Smooth muscle cell (in vitro differentiated cells): ENCODE results near the gene IL25. TPM values are rescaled to one million over a fixed set of nuclear protein-coding genes. Genes with fewer than 3 reads are reported as not detected.
"Not testable (repeated sequence)": the region's sequence is repeated elsewhere in the genome, so short reads cannot be mapped to it uniquely, and the experiment has no call there.

ENCODE experiments used
- DNase-seq: peaks from one replicate; lab custom pipeline; 2025; ENCODE audit not compliant: unreplicated experiment; lab: John Stamatoyannopoulos, UW
- H2AFZ ChIP-seq: fragments of 200-600 bp; sonication (generic); 2 replicates; pipeline ENCODE4 v1.6.0; 2016; ENCODE audit warnings: antibody characterized with exemption, low read depth, mild to moderate bottlenecking
- H3F3A ChIP-seq: fragments of 200-600 bp; sonication (generic); 2 replicates; pipeline ENCODE4 v1.6.0; 2017; ENCODE audit warnings: antibody characterized with exemption, low read depth
- H3K27ac ChIP-seq: fragments of 200-600 bp; sonication (generic); 2 replicates; pipeline ENCODE4 v1.5.1; 2016; ENCODE audit warnings: low read depth, mild to moderate bottlenecking
- H3K27me3 ChIP-seq: fragments of 200-600 bp; sonication (generic); 2 replicates; pipeline ENCODE4 v1.6.1; 2016; ENCODE audit warnings: low read depth, mild to moderate bottlenecking
- H3K36me3 ChIP-seq: fragments of 200-600 bp; sonication (generic); 2 replicates; pipeline ENCODE4 v1.5.1; 2016; ENCODE audit warnings: low read depth
- H3K4me1 ChIP-seq: fragments of 200-600 bp; sonication (generic); 2 replicates; pipeline ENCODE4 v1.5.1; 2016; ENCODE audit warnings: low read depth
- H3K4me2 ChIP-seq: fragments of 200-600 bp; sonication (generic); 2 replicates; pipeline ENCODE4 v1.6.0; 2016; ENCODE audit warnings: mild to moderate bottlenecking
- H3K4me3 ChIP-seq: fragments of 200-600 bp; sonication (generic); 2 replicates; pipeline ENCODE4 v1.5.1; 2016; ENCODE audit warnings: mild to moderate bottlenecking
- H3K79me2 ChIP-seq: fragments of 200-600 bp; sonication (generic); 2 replicates; pipeline ENCODE4 v1.6.0; 2016; ENCODE audit warnings: low read depth, mild to moderate bottlenecking
- H3K9ac ChIP-seq: fragments of 200-600 bp; sonication (generic); 2 replicates; pipeline ENCODE4 v1.6.0; 2016; ENCODE audit warnings: low read depth
- H3K9me3 ChIP-seq: fragments of 200-600 bp; sonication (generic); replicated peaks from 2 replicates; pipeline ENCODE4 v1.5.1; 2016; ENCODE audit warnings: low read depth
- H4K20me1 ChIP-seq: fragments of 200-600 bp; sonication (generic); 2 replicates; pipeline ENCODE4 v1.6.0; 2016; ENCODE audit warnings: low read depth
- CTCF ChIP-seq: fragments of 200-600 bp; sonication (generic); IDR thresholded peaks from 2 replicates; pipeline ENCODE4 v1.5.1; 2017; ENCODE audit warnings: borderline replicate concordance, mild to moderate bottlenecking, antibody characterized with exemption; ENCODE audit not compliant: insufficient read depth, poor library complexity, severe bottlenecking
- WGBS: methylation state at CpG from one replicate; pipeline ENCODE4 v1.1.7; 2016; ENCODE audit warnings: low lambda C conversion rate; 5-methylcytosine and 5-hydroxymethylcytosine counted together
- polyA plus RNA-seq: library from polyadenylated mRNA; unstranded; fragments of >200 nt; fragmentation: Nextera tagmentation; extraction: Ambion mirVana; gene quantifications from 2 replicates; pipeline ENCODE4 v1.2.1, GENCODE V29; 2016
- total RNA-seq: library from RNA; depleted of rRNA; stranded (reverse); fragments of >200 nt; gene quantifications from 2 replicates; pipeline ENCODE4 v1.2.3, GENCODE V29; 2014

Gene IL25
- total and polyA plus RNA-seq, 2 experiments from 2014 or later: not detected

- Histone ChIP-seq H3K9me3 (no peaks in the 10 kb centered on the region), H3K4me2 (no peak overlapping the region), H4K20me1 (no peaks in the 10 kb centered on the region), H2AFZ (peak overlapping the region; percentile 41), H3K79me2 (no peaks in the 10 kb centered on the region), H3K36me3 (no peaks in the 10 kb centered on the region), H3K4me1 (no peaks in the 10 kb centered on the region), H3F3A (no peaks in the 10 kb centered on the region), H3K27ac (peak overlapping the region; percentile 13), H3K4me3 (no peak overlapping the region), H3K27me3 (no peaks in the 10 kb centered on the region), H3K9ac (no peak overlapping the region)
- TF ChIP-seq CTCF: no peak
- 42% methylated on average over 6 of the region's 6 CpGs for WGBS
- no peak for DNase-seq
Measured at GRCh38 chr14:23399591-23399990, 27.0 kb downstream of the IL25 start.

GRCh38 chr14:23400496-23401149, 28.0 kb downstream of the IL25 start:
- not testable (repeated sequence) for H3K79me2 ChIP-seq, H3K4me3 ChIP-seq, H4K20me1 ChIP-seq, H2AFZ ChIP-seq, H3K9ac ChIP-seq, H3K9me3 ChIP-seq, DNase-seq, H3K27me3 ChIP-seq, H3K27ac ChIP-seq, H3K4me2 ChIP-seq, H3K4me1 ChIP-seq, H3F3A ChIP-seq, H3K36me3 ChIP-seq
- WGBS: 96% methylated on average over 16 of the region's 16 CpGs

GRCh38 chr14:23401291-23401690, 28.7 kb downstream of the IL25 start:
- no peak for TF ChIP-seq CTCF

GRCh38 chr14:23402296-23403138, 29.9 kb downstream of the IL25 start:
- peaks cover 7% of the 10 kb centered on the region for H3K27me3 ChIP-seq
- H3F3A ChIP-seq: no peaks in the 10 kb centered on the region
- no peak for TF ChIP-seq CTCF
- H2AFZ ChIP-seq: no peak overlapping the region
- 81% methylated on average over 23 of the region's 25 CpGs for WGBS
- H3K36me3 ChIP-seq: no peaks in the 10 kb centered on the region
- no peaks in the 10 kb centered on the region for H3K4me1 ChIP-seq
- no peak overlapping the region for H3K4me2 ChIP-seq
- no peak overlapping the region for H3K9ac ChIP-seq
- H3K9me3 ChIP-seq: no peaks in the 10 kb centered on the region
- H3K27ac ChIP-seq: no peak overlapping the region
- H4K20me1 ChIP-seq: no peaks in the 10 kb centered on the region
- no peak overlapping the region for H3K4me3 ChIP-seq
- DNase-seq: no peak
- no peaks in the 10 kb centered on the region for H3K79me2 ChIP-seq

More at GRCh38 chr14:23401291-23401690, 28.7 kb downstream of the IL25 start:
- Histone ChIP-seq H3K79me2 (no peaks in the 10 kb centered on the region), H3K4me2 (no peak overlapping the region), H4K20me1 (no peaks in the 10 kb centered on the region), H3K27ac (no peak overlapping the region), H3K9me3 (no peaks in the 10 kb centered on the region), H2AFZ (no peak overlapping the region), H3K27me3 (no peaks in the 10 kb centered on the region), H3K9ac (no peak overlapping the region), H3K36me3 (no peaks in the 10 kb centered on the region), H3F3A (no peaks in the 10 kb centered on the region), H3K4me3 (no peak overlapping the region), H3K4me1 (no peaks in the 10 kb centered on the region)
- WGBS: 93% methylated on average over 4 of the region's 4 CpGs
- DNase-seq: no peak
